HG03571 (cell line): Measurements from ENCODE around the gene ANOS1.
"Not testable (repeated sequence)": the region's sequence is repeated elsewhere in the genome, so short reads cannot be mapped to it uniquely, and the experiment has no call there.

Experiments used
- ATAC-seq: cut with Tn5 transposase; IDR thresholded peaks from one replicate; pipeline ENCODE4 v1.9.1; 2021; ENCODE audit not compliant: unreplicated experiment

ANOS1 gene

GRCh38 chrX:8632924-8633323, 99.0 kb downstream of the ANOS1 start:
- no peak for ATAC-seq

GRCh38 chrX:8629871-8630270, 102.1 kb downstream of the ANOS1 start:
- ATAC-seq = no peak

- ATAC-seq = no peak
Observed at GRCh38 chrX:8627796-8628195, 104.1 kb downstream of the ANOS1 start.

- no peak for ATAC-seq
Observed at GRCh38 chrX:8607326-8607725, 124.6 kb downstream of the ANOS1 start.

GRCh38 chrX:8604131-8604530, 127.8 kb downstream of the ANOS1 start:
- ATAC-seq = no peak

- no peak for ATAC-seq
Observed at GRCh38 chrX:8591501-8591900, 140.4 kb downstream of the ANOS1 start.

- ATAC-seq = no peak
Observed at GRCh38 chrX:8586953-8587352, 145.0 kb downstream of the ANOS1 start.

GRCh38 chrX:8579602-8580001, 152.3 kb downstream of the ANOS1 start:
- ATAC-seq = no peak

- ATAC-seq = no peak
Observed at GRCh38 chrX:8576821-8577220, 155.1 kb downstream of the ANOS1 start.

- ATAC-seq = no peak
Observed at GRCh38 chrX:8565729-8566128, 166.2 kb downstream of the ANOS1 start.

- ATAC-seq = no peak
Observed at GRCh38 chrX:8548446-8548845, 183.5 kb downstream of the ANOS1 start.

- ATAC-seq = no peak
Observed at GRCh38 chrX:8546715-8547114, 185.2 kb downstream of the ANOS1 start.

GRCh38 chrX:8520791-8521190, 211.1 kb downstream of the ANOS1 start:
- no peak for ATAC-seq

GRCh38 chrX:8520178-8520577, 211.8 kb downstream of the ANOS1 start:
- no peak for ATAC-seq

GRCh38 chrX:8504451-8504850, 227.5 kb downstream of the ANOS1 start:
- ATAC-seq = no peak

GRCh38 chrX:8502101-8502500, 229.8 kb downstream of the ANOS1 start:
- not testable (repeated sequence) for ATAC-seq

GRCh38 chrX:8500203-8500602, 231.7 kb downstream of the ANOS1 start:
- ATAC-seq = no peak

GRCh38 chrX:8495036-8495435, 236.9 kb downstream of the ANOS1 start:
- ATAC-seq = not testable (repeated sequence)

GRCh38 chrX:8484360-8484949, 247.5 kb downstream of the ANOS1 start:
- ATAC-seq = no peak
